Measurements from ENCODE around the gene PADI3.

PADI3 gene

DNA sequence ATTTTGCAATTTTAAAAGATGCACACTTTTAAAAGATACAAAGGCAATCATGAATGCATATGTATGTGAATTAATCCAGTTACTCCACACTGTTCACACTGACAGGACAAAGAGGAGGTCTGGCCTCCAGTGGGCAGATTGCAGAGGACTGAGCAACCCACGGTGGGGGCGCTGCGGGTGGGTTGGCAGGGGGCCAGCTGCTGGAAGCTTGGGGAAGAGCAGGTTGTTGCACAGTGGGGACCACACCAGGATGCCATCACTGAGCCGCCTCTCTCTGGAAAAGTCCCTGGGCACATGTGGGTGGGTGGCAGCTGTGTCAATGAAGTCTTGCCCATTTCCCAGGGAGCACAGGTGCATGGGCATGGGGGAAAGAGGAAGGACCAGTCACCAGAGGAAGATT is 46.4 kb downstream of the PADI3 start:
- in situ Hi-C loops (cut with MboI; ENCODE audit: low sequenced_read_pairs) = no loop called here

DNA sequence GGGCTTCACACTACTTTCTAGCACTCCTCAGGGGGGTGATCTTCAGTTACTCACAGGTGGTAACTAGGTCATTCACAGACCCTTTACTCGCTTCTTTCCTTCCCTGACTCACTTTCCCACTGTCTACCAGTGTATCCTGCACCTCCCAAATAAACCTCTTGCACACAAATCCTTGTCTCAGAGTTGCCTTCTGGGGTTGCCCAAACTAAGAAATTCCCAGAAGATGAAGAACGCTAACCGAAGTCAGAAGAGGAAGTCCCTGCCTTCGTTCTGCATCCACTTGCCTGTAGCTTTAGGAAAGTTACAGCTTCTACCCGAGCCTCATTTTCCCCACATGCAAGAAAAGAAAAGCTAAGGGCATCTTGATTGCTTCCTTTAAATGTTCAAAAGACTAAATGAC is 47.2 kb downstream of the PADI3 start:
- in situ Hi-C loops (cut with MboI; ENCODE audit: low sequenced_read_pairs) = no loop called here

GRCh38 chr1:17297991-17298390 is 49.1 kb downstream of the PADI3 start:
- in situ Hi-C loops (cut with MboI; ENCODE audit: low sequenced_read_pairs) = no loop called here

DNA sequence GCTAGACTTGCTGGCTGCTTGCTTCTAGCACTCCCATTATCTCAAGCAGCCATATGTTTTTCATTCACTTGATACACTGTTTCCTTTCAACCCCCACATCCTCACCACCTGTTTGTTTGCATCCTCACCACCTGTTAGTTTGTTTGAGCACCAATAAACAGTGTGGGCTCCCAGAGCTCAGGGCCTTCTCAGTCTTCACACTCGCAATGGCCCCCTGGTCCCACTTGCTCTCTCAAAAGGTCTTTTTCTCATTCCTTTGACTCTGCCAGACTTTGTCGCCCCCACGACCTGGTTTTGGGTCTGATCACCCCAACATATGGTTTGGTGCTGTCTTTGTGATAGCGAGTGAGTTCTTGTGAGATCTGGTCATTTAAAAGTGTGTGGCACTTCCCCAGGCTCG is 52.9 kb downstream of the PADI3 start:
- in situ Hi-C loops (cut with MboI; ENCODE audit: low sequenced_read_pairs) = no loop called here

GRCh38 chr1:17304151-17304825 is 55.4 kb downstream of the PADI3 start:
- in situ Hi-C loops (cut with MboI; ENCODE audit: low sequenced_read_pairs) = no loop called here

DNA sequence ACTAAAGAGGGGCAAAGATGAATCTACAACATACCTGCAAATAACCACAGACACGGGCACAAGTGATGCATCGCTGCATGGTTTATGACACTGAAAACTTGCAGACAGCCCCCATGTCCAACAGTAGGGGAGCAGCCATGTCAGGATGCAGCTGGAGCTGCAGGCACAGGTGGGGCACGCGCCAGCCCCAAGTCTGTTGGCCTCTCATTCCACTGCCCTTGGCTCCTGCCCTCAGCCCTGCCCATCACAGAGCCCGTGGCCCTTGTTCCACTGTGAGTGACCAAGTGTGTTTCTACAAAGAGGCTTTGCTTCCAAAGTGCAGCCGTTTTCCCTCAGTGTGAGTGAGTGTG is 55.9 kb downstream of the PADI3 start:
- in situ Hi-C loops (cut with MboI; ENCODE audit: low sequenced_read_pairs) = no loop called here

DNA sequence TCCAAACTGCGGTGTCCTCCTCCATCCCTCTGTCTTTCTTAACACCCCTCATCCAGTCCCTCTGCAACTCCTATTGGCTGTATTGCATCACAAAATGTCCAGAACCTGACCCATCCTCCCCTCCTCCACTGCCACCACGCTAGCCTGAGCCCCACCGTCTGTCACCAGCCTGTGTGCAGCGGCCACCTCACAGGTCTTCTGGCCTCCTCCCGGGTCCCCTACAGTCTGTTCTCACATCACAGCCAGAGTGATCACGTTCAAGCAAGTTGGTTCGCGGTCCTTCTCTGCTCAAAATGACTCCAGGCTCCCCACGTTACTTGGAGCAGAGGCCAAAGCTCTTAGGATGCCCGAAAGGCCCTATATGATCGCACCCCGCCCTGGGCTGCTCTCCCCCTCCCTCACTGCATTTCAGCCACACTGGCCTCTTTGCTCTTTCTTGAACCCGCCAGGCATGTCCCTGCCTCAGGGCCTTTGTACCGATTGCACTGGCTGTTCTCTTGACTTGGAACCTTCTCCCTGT is 56.7 kb downstream of the PADI3 start:
- in situ Hi-C loops (cut with MboI; ENCODE audit: low sequenced_read_pairs) = no loop called here

DNA sequence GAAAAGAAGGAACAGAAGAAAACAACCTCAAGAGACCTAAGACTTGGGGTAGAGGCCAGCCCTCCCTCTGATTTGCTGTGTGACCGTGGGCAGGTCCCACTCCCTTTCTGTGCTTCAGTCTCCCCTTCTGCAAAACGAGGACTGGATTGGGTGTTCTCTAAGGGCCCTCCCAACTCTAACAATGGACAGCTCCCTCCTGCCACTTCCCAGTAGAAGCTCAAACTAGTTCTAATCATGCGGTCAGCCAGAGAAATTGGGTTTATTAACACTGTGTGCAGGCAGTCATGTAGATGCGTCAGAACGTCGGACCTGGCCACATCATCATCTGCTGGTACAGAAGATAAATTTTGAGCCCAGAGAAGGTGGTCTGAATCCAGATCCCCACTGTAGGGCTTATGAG is 57.5 kb downstream of the PADI3 start:
- in situ Hi-C loops (cut with MboI; ENCODE audit: low sequenced_read_pairs) = no loop called here

GRCh38 chr1:17306921-17307320 is 58.0 kb downstream of the PADI3 start:
- in situ Hi-C loops (cut with MboI; ENCODE audit: low sequenced_read_pairs) = no loop called here

DNA sequence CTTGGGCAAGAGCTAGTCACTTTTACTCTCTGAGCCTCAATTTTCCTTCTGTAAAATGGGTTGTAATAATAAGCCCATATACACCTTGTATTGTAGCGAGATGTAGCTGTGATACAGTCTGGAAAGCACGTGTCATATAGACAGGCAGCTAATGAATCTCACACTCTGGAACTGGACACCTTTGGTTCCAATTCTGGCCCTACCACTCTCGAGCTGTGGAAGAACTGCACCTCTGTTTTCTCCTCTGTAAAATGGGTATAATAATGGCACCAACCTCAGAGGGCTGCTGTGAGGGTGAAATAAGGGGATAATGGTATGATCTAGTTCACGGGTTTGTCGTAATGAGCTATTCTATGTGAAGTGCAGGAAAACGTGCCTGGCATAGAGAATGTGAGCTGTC is 58.4 kb downstream of the PADI3 start:
- in situ Hi-C loops (cut with MboI; ENCODE audit: low sequenced_read_pairs) = no loop called here

- in situ Hi-C loops (cut with MboI; ENCODE audit: low sequenced_read_pairs) = no loop called here
These were observed 59.0 kb downstream of the PADI3 start, which contains the start of gene PADI4 for GRCh38 chr1:17307946-17308345. Gene PADI4, plus strand, starts transcription at chr1:17308197. Its CDS starts 26 bp downstream, at chr1:17308223.

GRCh38 chr1:17308593-17308992 is 59.7 kb downstream of the PADI3 start:
- in situ Hi-C loops (cut with MboI; ENCODE audit: low sequenced_read_pairs) = no loop called here

DNA sequence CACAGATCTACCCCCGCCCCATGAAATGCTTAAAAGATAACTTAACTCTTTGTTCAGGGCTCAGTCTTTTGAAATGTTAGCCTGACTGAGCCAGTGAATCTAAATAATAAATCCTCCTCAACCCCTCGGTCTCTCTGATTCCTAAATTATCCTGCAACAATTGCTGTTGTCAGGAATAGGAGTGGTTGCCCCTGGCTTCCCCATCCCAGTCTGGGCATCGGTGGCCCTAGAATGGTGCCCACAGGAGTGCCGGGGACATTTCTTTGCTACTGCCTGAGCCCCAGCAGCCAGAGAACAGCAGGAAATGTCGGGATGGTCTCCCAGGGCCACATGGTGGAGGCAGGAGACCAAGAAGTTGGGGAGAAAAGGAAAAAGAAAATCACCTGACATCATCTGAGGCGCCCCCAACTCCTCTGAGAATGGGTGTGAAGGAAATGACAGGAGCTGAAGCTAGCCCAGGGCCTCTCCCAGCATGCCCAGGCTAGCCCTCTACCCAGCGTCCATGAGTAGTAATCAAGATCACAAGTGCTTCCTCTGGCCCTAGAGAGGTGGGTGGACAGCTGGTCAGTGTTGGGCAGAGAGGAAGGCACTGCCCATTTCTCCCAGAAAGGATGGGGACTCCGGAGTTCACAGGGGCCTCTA is 60.6 kb downstream of the PADI3 start:
- in situ Hi-C loops (cut with MboI; ENCODE audit: low sequenced_read_pairs) = no loop called here

GRCh38 chr1:17310068-17310640 is 61.3 kb downstream of the PADI3 start:
- in situ Hi-C loops (cut with MboI; ENCODE audit: low sequenced_read_pairs) = no loop called here

- in situ Hi-C loops (cut with MboI; ENCODE audit: low sequenced_read_pairs) = no loop called here
These were observed 64.8 kb downstream of the PADI3 start for GRCh38 chr1:17313530-17314309.

DNA sequence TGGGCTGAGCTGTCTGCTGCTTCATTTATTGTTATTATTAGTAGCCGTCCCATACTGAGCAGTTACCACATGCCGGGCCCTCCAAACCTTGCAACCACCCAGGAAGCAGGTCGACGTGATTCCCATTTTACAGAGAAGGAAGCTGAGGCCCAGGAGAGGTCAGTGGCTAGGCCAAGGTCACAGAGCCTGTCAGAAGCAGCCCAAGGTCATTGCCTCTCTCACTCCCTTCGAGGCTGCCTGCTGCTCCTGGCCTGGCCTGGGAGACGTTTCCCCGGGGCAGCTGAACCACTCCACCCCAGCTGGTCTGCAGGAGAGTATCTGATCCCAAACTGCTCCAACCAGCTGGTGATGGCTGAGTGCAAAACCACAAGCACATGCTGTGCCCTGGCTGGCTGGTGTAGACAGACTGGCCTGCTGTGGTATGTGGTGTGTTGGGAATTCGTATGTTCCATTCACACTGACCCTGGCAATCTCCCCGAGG is 65.6 kb downstream of the PADI3 start:
- in situ Hi-C loops (cut with MboI; ENCODE audit: low sequenced_read_pairs) = no loop called here

DNA sequence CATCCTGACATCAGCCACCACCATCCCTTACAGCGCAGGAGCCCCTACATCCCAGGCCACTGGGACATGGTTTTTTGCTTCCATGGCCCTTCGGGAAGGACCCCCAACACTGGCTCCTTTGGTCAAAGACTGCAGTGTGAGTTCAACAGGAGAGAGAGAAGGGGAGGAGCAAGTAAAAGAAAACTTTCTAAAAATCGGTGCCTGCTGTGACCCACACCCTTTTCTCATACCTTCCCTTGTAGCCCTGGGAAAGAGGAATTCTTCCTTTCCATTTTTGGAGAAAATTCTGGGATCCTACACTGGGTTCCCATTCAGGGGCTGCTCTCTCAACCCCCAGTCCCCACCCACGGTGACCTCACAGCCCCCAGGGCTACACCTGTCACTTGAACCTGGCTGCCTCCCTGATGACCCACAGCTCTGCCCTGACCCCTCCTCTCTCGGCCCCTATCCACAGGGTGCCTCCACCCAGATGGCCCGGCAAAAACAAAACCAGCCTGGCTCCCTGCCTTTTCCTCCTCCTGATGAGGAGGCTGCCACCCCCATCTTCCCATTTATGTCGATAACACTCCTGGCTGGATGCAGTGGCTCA is 66.7 kb downstream of the PADI3 start:
- in situ Hi-C loops (cut with MboI; ENCODE audit: low sequenced_read_pairs) = no loop called here

DNA sequence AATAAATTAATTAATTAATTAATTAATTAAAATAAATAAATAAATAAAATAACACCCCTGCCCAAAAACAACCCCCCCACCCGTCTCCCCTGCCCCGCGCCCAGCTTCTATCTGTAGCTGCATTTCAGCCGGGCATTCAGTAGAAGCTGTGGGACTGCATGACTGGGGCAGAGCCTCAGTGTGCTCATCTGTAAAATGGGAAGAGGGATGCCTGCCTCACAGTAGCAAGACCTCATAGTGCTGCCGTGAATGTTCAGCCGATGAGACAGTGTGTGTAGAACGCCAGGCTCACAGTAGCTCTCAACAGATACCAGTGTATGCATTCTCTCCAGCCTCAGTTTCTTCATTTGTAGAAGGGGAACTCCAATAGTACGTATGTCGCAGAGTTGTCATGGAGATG is 67.8 kb downstream of the PADI3 start:
- in situ Hi-C loops (cut with MboI; ENCODE audit: low sequenced_read_pairs) = no loop called here

DNA sequence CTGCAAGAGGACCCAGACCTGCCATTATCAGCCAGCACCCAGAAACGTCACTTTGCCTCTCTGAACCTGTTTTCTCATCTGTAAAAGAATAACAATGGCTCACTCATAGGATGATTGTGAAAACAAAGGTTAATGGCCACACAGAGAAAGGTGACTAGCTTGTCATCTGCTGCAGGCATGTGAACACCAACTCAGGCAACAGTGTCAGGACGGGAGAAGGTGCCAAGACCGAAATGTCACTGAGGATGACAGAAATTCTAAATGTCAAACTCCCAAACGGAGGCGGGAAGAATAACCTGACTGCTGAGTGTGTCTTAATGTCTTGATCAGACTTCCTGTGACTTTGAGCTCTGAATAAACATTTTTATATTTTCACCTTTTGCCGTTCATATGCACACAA is 69.4 kb downstream of the PADI3 start:
- in situ Hi-C loops (cut with MboI; ENCODE audit: low sequenced_read_pairs) = no loop called here

GRCh38 chr1:17319561-17320350 is 70.9 kb downstream of the PADI3 start:
- in situ Hi-C loops (cut with MboI; ENCODE audit: low sequenced_read_pairs) = no loop called here

Data from HL-60/S4 (cell line).